ENCODE results near the gene EXOSC10.

The EXOSC10 gene

GRCh38 chr1:11078631-11079030 lies 21.0 kb downstream of the EXOSC10 start:
- TF ChIP-seq YY1 (IDR thresholded peaks at IDR 0.05; ENCODE audit: low read depth) (no peak), REST (IDR thresholded peaks at IDR 0.05; ENCODE audit: low read depth) (no peak), FOXM1 (IDR thresholded peaks at IDR 0.05; ENCODE audit: borderline replicate concordance, low read depth) (no peak), TAF1 (IDR thresholded peaks at IDR 0.05; ENCODE audit: low read depth) (no peak), TEAD4 (IDR thresholded peaks at IDR 0.05) (no peak), CREB1 (IDR thresholded peaks at IDR 0.05; ENCODE audit: low read depth) (no peak), RAD21 (IDR thresholded peaks at IDR 0.05; ENCODE audit: low read depth) (no peak), EP300 (IDR thresholded peaks at IDR 0.05; ENCODE audit: borderline replicate concordance) (no peak)

GRCh38 chr1:11072216-11072917 lies 27.3 kb downstream of the EXOSC10 start:
- TF ChIP-seq EGR1 (IDR thresholded peaks at IDR 0.05) (no peak), MAX (IDR thresholded peaks at IDR 0.05) (no peak), EP300 (IDR thresholded peaks at IDR 0.05; ENCODE audit: borderline replicate concordance) (no peak), TAF1 (IDR thresholded peaks at IDR 0.05; ENCODE audit: low read depth) (no peak), CREB1 (IDR thresholded peaks at IDR 0.05; ENCODE audit: low read depth) (no peak), FOXM1 (IDR thresholded peaks at IDR 0.05; ENCODE audit: borderline replicate concordance, low read depth) (no peak), REST (IDR thresholded peaks at IDR 0.05; ENCODE audit: low read depth) (no peak), TEAD4 (IDR thresholded peaks at IDR 0.05) (no peak), RAD21 (IDR thresholded peaks at IDR 0.05; ENCODE audit: low read depth) (no peak), ZBTB7A (IDR thresholded peaks at IDR 0.05; ENCODE audit: low read depth) (no peak), YY1 (IDR thresholded peaks at IDR 0.05; ENCODE audit: low read depth) (no peak), USF1 (IDR thresholded peaks at IDR 0.05) (no peak)

- TF ChIP-seq YY1 (IDR thresholded peaks at IDR 0.05; ENCODE audit: low read depth) = no peak
- no peak for TF ChIP-seq REST (IDR thresholded peaks at IDR 0.05; ENCODE audit: low read depth)
- no peak for TF ChIP-seq CEBPB (IDR thresholded peaks at IDR 0.05)
- TF ChIP-seq EGR1 (IDR thresholded peaks at IDR 0.05) = no peak
- TF ChIP-seq NFIC (IDR thresholded peaks at IDR 0.05) = no peak
- no peak for TF ChIP-seq TEAD4 (IDR thresholded peaks at IDR 0.05)
- TF ChIP-seq ZBTB7A (IDR thresholded peaks at IDR 0.05; ENCODE audit: low read depth) = no peak
- TF ChIP-seq EP300 (IDR thresholded peaks at IDR 0.05; ENCODE audit: borderline replicate concordance) = no peak
- no peak for TF ChIP-seq RAD21 (IDR thresholded peaks at IDR 0.05; ENCODE audit: low read depth)
- TF ChIP-seq TAF1 (IDR thresholded peaks at IDR 0.05; ENCODE audit: low read depth) = no peak
- TF ChIP-seq FOXM1 (IDR thresholded peaks at IDR 0.05; ENCODE audit: borderline replicate concordance, low read depth) = no peak
- TF ChIP-seq USF1 (IDR thresholded peaks at IDR 0.05) = no peak
- TF ChIP-seq TCF12 (IDR thresholded peaks at IDR 0.05; ENCODE audit: low read depth) = no peak
- no peak for TF ChIP-seq CREB1 (IDR thresholded peaks at IDR 0.05; ENCODE audit: low read depth)
- TF ChIP-seq MAX (IDR thresholded peaks at IDR 0.05) = no peak
Measured at GRCh38 chr1:11071463-11072215, 28.0 kb downstream of the EXOSC10 start.

GRCh38 chr1:11070876-11071275 lies 28.8 kb downstream of the EXOSC10 start:
- no peak for TF ChIP-seq FOXM1 (IDR thresholded peaks at IDR 0.05; ENCODE audit: borderline replicate concordance, low read depth)
- TF ChIP-seq EP300 (IDR thresholded peaks at IDR 0.05; ENCODE audit: borderline replicate concordance) = no peak
- no peak for TF ChIP-seq TCF12 (IDR thresholded peaks at IDR 0.05; ENCODE audit: low read depth)
- TF ChIP-seq USF1 (IDR thresholded peaks at IDR 0.05) = no peak
- no peak for TF ChIP-seq RAD21 (IDR thresholded peaks at IDR 0.05; ENCODE audit: low read depth)
- TF ChIP-seq REST (IDR thresholded peaks at IDR 0.05; ENCODE audit: low read depth) = no peak
- no peak for TF ChIP-seq ZBTB7A (IDR thresholded peaks at IDR 0.05; ENCODE audit: low read depth)
- no peak for TF ChIP-seq YY1 (IDR thresholded peaks at IDR 0.05; ENCODE audit: low read depth)
- TF ChIP-seq TEAD4 (IDR thresholded peaks at IDR 0.05) = no peak
- no peak for TF ChIP-seq NFIC (IDR thresholded peaks at IDR 0.05)
- no peak for TF ChIP-seq CEBPB (IDR thresholded peaks at IDR 0.05)
